HG03432 (cell line): ENCODE results near the gene ZNF407.
"Not testable (repeated sequence)": the region's sequence is repeated elsewhere in the genome, so short reads cannot be mapped to it uniquely, and the experiment has no call there.

Experiments
- ATAC-seq: cut with Tn5 transposase; IDR thresholded peaks from one replicate; pipeline ENCODE4 v1.9.1; 2021; ENCODE audit warnings: mild to moderate bottlenecking, moderate library complexity; ENCODE audit not compliant: unreplicated experiment

ZNF407 gene

DNA sequence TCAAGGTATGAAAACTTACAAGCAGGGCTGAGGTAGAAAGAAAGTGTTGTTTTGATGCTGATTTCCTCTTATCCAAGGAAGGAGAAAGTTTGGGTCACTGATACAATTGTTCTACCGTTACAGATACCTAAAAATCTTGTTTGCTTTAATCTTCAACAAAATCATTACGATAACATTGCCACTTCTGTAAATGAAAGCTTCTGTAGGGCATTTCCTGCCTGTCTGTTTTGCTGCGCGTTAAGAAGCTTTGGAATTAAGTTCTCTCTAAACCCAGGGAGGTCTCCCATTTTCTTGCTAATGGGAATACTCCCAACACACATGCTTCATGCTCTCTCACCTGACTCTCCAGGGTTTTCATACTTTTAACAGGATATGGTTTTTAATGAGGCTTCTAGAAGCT is 352.8 kb downstream of the ZNF407 start:
- ATAC-seq: no peak

DNA sequence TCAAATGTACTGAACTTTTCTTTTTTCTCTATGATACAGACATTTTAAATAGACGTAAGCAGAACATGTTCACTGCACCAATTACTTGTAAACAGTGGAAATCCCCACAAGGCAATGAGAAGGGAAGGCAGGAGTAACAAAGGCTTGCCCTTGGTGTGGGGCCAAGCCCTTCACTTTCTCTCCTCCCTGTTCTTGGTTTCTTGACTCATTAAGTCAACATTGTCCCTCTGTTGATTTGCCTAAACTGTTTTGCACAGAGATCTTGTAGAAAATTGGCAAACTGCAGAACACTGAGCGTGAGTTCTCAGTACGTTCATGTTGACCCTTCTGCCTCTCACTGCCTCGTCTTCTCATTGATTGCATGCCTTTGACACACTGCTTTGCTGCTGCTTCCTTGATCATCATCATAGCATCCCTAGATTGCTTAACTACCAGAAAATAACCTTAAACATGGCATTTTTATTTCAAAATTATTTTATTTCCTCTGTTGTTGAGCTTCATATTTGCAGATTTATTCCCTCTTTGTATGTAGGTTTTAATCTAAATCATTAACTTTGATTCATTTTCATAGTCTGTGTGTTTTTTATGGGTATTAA is 353.6 kb downstream of the ZNF407 start:
- peak; percentile 82 for ATAC-seq

DNA sequence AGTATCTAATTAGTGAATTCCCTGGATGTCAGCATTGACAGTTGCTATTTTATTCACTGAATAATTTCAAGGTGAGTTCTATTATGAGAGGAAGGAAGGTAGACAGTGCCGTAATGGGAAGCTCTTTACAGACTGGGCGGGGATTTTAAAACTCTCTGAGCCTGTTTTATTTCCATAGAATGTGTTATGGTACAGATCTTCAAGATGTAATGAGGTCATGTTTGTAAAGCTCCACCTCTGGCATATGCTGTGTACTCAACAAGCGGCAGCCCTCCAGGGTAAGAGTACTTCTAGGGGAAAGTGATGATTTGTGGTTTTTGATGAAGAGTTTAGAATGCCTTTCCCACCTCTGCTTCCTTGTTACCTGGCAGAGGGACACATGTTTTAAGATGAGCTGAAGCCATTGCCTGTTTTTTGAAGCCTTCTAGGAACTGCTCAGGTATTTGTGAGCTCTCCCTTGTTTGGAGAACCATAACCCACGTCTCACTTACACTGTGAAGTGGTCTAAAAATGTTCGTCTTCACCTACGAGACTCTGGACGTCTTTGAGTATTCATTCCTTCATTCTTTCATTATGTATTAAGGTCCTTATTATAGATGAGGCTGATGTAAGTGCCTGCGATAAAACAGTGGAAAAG is 360.0 kb downstream of the ZNF407 start:
- ATAC-seq: no peak

DNA sequence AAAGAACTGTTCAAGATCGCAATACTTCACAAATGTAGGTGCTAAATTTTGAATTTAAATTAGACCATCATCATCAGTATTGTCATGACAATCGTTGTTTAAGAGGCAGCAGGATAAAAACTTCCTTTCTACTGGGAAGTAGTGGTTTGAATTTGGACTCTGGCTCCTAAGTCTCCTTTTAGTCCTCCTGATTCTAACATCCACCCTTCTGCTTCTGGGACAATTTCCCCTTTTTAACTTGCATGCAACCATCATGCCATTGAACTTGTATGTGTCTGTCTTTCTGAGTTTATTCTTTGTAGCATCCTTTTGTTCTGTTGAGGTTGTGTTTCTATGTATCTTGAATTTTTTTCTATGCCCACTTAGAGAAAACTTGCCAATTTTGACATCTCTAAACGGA is 361.5 kb downstream of the ZNF407 start:
- ATAC-seq: no peak

DNA sequence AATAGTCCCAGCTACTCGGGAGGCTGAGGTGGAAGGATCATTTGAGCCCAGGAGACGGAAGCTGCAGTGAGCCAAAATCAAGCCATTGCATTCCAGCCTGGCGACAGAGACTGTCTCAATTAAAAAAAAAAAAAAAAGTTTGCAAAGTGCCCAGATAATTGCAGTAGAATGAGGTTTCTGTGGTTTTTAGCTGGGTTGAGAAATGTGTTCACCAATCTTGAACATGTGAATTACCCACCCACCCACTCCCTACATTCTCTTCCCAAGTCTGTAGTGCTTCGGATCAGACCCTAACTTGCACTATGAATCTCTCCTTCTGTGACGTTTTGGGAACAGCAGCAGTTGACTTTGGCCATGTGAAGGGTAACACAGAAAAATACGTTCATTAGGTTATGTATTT is 363.9 kb downstream of the ZNF407 start:
- no peak for ATAC-seq

DNA sequence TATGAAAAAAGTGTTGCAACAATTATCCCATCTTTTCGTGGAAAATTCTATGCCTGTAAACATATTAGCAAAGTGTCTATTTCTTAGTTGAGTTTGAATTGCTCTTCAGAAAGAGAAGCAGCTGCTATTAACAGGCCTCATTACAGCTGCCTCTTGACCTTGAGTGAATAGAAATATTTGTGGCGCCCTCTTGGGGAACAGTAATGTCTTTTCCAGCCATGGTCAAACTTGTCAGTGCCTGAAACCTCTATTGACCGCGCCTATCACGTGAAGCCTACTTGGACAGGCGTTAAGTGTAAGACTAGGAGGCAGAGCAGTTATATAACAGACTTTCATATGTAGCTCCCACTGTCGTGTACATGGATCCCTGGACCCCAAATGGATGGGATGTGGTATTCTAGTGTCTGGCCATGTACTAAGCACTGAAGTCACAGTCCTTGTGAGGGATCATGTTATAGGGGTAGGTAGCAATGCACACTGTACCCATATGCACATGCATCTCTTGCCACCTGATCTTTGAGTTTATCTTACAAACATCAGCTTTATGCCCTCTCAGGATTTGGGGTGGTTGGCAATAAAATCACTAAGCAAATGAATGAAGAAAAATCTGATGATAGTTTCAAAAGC is 366.3 kb downstream of the ZNF407 start:
- peak; percentile 82 for ATAC-seq

DNA sequence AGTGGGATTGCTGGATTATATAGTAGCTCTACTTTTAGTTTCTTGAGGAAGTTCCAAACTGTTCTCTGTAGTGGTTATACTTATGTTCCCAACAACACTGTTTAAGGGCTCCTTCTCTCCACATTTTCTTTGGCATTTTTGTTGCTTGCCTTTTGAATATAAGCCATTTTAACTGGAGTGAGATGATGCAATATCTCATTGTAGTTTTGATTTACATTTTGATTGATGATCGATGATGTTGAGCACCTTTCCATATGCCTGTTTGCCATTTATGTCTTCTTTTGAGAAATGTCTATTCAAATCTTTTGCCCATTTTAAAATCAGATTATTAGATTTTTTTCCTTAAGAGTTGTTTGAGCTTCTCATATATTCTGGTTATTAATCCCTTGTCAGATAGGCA is 368.0 kb downstream of the ZNF407 start:
- ATAC-seq: no peak

DNA sequence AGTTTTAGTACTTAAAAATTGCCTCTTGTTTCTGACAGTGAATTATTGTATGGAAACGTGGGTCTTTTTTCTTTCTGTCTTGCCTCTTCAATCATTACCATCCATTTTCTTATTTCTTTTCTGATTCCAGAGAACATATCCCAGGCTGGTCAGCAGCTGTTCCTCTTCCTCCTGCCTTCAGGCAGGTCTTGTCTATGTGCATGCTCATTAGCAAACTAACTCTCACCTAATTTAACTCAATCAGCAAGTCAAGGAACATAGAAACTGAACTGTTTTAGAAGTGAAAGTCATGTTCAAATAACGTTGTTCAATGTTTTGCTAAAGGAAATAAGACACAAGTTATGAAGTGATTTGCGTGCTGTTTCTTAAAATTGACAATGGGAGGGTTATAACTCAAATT is 369.8 kb downstream of the ZNF407 start:
- ATAC-seq: no peak

DNA sequence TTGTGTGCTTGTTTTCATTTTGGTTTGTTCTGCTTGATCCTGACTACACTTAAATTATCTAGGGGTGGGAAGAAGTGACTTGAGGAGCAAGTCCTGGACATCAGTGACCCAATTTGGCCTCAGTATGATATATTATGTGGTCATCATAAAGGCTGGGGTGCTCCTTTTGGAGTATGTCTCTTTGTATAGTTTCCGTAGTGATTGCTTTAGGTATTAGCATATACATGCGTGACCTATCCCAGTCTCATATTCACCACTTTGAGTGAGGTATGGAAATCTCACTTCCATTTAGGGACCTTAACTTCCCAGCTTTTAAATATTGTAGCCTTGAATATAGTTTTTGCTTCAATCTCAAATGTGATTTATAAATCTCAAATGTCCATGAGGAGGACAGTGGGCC is 370.3 kb downstream of the ZNF407 start:
- ATAC-seq: no peak

DNA sequence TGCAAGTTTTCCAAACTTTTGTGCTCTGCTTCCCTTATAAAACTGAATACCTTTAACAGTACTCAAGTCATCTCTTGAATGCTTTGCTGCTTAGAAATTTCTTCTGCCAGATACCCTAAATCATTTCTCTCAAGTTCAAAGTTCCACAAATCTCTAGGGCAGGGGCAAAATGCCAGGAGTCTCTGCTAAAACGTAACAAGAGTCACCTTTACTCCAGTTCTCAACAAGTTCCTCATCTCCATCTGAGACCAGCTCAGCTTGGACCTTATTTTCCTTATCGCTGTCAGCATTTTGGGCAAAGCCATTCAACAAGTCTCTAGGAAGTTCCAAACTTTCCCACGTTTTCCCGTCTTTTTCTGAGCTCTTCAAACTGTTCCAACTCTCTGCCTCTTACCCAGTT is 373.7 kb downstream of the ZNF407 start:
- not testable (repeated sequence) for ATAC-seq

DNA sequence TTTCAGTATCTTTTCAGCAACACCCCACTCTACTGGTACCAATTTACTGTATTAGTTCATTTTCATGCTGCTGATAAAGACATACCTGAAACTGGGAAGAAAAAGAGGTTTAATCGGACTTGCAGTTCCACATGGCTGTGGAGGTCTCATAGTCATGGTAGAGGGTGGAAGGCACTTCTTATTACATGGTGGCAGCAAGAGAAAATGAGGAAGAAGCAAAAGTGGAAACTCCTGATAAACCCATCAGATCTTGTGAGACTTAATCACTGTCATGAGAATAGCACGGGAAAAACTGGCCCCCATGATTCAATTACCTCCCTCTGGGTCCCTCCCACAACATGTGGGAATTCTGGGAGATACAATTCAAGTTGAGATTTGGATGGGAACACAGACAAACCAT is 374.1 kb downstream of the ZNF407 start:
- ATAC-seq: not testable (repeated sequence)

DNA sequence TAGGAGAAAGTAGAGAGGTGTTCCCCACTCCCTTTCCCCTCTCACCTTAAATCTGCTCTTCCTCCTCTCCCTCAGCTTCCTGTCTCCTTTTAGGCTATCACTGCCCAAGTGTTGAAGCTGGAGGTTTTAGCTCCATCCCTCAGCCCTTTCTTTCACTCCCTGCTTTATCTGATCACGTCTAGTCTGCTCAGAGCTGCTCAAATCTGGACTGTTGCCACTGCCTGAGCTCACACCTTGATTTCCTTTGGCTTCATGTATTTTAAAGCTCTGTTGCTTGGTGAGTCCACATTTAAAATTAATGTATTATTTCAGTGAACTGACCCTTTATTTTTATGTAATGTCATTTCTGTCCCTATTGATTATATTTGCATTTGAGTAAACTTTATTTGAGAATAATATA is 374.7 kb downstream of the ZNF407 start:
- no peak for ATAC-seq

DNA sequence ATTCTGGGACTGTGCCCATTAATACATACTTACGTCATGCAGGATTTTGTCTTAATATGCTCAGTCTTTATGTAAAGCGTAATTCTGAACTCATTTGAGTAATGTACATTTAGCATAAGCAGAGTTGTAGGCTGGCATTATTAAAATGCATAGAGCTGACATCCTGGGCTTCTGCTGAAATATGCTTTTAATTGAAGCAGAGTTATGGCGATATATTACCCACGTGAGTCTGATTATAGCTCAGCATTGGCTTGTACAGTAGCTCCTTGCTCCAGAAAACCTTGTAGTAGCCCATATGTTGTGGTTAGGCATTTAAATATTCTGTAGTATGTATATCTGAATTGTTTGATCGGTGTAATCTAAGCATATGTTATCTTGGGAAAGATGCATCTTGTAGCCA is 377.3 kb downstream of the ZNF407 start:
- ATAC-seq: no peak

DNA sequence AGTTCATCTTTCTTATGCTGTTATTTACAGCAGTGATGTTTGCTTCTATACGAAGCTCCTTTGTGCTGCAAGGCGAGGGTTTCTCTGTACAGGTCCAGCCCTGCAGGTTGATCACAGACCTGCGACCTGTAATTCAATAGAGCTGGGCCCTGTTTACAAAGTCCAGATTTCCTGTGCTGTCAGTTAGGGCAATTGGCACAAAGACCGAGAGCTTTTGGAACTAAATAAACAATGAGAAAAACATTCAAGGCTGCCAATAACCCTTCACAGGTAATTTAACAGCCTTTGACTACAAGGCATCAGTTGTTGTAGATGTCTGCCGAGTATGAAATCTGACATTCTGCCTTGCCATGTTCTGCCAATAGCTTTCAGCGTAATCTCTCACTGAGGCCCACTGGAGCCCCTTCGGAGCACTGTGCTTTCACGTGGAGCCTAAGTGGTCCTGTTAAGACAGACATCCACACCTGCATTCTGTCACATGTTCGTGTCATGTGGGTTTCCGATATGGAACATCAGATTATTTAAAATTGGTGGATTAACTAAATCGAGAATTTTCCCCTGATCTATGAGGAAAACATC is 378.8 kb downstream of the ZNF407 start:
- ATAC-seq: no peak

DNA sequence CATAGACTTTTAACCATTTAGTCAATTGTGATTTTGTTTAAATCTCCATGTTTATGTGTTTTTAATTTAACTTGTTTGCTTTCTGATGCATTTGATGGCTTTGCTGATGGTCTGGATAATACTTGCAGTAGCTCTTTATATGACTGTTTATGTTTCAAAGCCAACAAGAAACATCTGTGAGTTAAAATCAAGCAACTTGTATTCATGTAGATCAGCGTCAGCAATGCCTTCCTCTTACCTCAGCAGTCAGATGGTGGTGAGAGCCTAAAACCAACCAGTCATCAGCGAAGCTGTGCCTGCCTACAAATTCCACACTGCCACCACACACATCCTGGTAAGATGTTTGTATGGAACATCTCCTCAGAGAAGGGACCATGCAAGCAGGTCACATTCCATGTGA is 379.4 kb downstream of the ZNF407 start:
- ATAC-seq: no peak

DNA sequence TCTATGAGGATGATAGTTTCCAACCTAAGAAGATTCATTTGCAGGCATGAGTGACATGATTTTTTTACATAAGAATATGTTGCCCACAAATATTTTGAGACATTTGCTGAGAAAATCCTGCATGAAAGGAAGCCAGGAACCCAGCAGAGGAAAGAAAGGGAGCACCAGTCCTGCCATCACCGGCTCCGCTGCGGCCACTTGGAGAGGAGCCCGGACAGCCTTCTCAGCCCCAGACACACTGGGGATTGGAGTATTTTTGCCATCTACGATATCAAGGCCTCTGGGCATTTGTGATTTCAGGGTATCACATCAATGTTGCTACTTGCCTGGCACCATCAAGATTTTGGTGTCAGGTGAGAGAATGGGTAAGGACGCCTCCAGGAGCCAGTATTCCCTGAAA is 383.0 kb downstream of the ZNF407 start:
- no peak for ATAC-seq

DNA sequence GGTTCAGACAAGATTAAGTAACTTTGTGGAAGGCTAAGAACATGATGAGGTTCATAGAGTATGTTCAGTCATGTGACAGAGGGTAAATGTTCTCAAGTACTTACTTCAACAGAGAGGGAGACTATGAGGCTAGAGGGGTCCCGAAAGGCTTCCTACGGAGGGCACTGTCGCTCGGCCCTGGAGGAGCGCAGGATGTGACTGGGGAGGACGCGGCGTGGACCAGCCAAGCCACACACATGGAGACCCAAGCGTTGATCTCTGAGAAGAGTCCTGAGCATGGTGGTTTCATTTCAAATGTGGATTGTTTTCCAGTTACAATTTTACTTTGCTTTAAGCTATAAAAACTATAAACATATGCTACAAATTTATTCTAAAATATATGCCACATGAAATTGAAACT is 383.8 kb downstream of the ZNF407 start:
- no peak for ATAC-seq

DNA sequence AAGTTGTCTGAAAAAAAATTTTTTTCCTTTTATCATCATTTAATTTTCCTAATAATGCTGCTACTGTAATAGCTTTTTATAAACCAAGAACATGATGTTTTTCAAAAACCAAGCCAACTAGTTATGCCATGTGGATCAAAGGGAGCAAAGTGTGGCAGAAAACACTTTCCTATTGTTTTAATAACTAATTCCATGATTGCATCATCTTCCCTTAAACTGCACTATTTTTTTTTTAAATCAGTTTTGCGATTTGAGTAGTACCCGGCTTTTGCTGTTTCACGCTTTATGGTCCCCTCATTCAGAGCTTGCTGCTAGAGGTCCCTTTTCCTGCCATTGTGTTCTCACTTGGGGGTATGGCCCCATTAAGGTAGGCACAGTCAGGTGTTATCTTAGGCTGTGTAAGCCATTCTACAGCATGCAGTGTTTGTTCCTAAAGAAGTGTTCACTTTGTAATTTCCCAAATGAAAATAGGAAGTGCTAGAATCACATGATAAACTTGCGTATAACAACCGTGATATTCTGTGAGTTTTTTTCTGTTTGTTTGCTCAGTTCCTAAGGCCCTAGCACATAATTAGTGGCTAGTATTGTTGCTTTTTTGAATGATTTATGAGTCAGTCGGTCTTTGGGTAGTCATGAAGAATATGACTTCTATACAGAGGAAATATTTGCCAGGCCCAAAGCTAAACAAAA is 385.4 kb downstream of the ZNF407 start:
- ATAC-seq: no peak

DNA sequence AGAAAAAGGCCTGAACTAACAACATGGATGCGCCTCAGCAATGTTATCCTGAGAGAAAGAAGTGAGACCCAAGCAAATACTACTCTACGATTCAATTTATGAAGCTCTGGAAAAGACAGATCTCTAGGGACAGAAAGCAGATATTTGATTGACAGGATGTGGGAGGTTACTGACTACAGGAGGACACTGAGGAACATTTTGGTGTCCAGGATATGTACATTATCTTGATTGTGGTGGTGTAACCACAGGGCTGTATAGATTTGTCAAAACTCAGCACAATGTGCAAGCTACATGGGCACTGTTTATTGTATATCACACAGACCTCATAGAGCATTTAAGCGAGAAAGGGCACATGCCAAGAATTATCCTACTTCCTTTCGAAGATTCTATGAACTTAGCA is 391.5 kb downstream of the ZNF407 start:
- ATAC-seq: no peak

DNA sequence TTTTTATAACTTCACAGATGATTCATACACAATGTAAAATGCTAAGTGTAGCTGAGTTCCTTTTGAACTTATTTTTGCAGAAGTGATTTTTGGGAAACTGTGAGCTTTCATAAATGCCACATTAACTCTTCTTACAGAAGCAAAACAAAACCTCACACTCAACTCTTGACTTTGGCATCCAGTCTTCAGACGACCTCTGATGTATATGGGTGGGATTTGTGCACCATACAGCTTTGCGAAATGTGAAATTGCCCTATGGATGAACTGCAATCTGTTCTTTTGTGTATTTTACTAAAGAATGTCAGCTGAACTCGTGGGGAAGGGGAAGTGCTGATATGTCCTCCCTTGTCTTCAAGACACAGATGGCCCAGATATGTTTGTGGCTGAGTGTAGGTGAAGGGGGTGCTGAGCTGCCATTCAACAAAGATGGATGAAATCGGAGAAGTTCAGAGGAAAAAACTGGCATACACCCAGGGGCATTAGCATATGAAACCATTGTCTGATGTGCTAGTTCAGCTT is 393.0 kb downstream of the ZNF407 start:
- ATAC-seq: no peak
